BJ (cell line): ENCODE measurements around the gene ERBB4. TPM values are rescaled to one million over a fixed set of nuclear protein-coding genes. Genes with fewer than 3 reads are reported as not detected.

Experiments
- CTCF ChIA-PET: fragments of 350-600 bp; formaldehyde crosslinking; extraction: SDS; loops from one replicate; lab custom pipeline; 2021; ENCODE audit warnings: antibody characterized with exemption, inconsistent platforms; lab: Yijun Ruan, JAX
- POLR2A ChIA-PET: fragments of 300-600 bp; sonication (Branson Sonifier 250); formaldehyde crosslinking; extraction: SDS; loops from one replicate; lab custom pipeline; 2021; ENCODE audit warnings: antibody characterized with exemption; lab: Charles Lee
- DNase-seq: peaks from one replicate; pipeline ENCODE4 v3.0.0-alpha.2; 2011; ENCODE audit warnings: low read depth
- H3K27me3 ChIP-seq: 2 replicates; pipeline ENCODE4 v1.6.0; 2011; ENCODE audit warnings: low read length; ENCODE audit not compliant: control insufficient read depth, insufficient read depth
- H3K36me3 ChIP-seq: 2 replicates; pipeline ENCODE4 v1.5.1; 2011; ENCODE audit warnings: low read length; ENCODE audit not compliant: control insufficient read depth, insufficient read depth
- H3K4me3 ChIP-seq: 2 replicates; pipeline ENCODE4 v1.5.1; 2011; ENCODE audit warnings: low read depth, mild to moderate bottlenecking, control low read depth, low read length
- polyA plus RNA-seq: library from polyadenylated mRNA; depleted of rRNA; stranded (reverse); fragments of >200 nt; gene quantifications from 2 replicates; pipeline ENCODE4 v1.2.3, GENCODE V29; 2011
- TF ChIP-seq, protein P1 (sequence below): IDR thresholded peaks from 2 replicates; pipeline ENCODE4 v1.5.1; 2011; ENCODE audit warnings: low read depth, mild to moderate bottlenecking, control low read depth, inconsistent platforms, low read length, moderate library complexity; ENCODE audit not compliant: insufficient read depth

The ERBB4 gene
- polyA plus RNA-seq, 1 experiment: not detected

GRCh38 chr2:211688196-211688595, 850.4 kb downstream of the ERBB4 start:
- no peaks in the 10 kb centered on the region for H3K27me3 ChIP-seq
- no peak overlapping the region for H3K4me3 ChIP-seq
- no peak for DNase-seq
- TF ChIP-seq, protein P1, sequence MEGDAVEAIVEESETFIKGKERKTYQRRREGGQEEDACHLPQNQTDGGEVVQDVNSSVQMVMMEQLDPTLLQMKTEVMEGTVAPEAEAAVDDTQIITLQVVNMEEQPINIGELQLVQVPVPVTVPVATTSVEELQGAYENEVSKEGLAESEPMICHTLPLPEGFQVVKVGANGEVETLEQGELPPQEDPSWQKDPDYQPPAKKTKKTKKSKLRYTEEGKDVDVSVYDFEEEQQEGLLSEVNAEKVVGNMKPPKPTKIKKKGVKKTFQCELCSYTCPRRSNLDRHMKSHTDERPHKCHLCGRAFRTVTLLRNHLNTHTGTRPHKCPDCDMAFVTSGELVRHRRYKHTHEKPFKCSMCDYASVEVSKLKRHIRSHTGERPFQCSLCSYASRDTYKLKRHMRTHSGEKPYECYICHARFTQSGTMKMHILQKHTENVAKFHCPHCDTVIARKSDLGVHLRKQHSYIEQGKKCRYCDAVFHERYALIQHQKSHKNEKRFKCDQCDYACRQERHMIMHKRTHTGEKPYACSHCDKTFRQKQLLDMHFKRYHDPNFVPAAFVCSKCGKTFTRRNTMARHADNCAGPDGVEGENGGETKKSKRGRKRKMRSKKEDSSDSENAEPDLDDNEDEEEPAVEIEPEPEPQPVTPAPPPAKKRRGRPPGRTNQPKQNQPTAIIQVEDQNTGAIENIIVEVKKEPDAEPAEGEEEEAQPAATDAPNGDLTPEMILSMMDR: no peak
- CTCF ChIA-PET: no interaction called here
- POLR2A ChIA-PET: no interaction called here
- no peaks in the 10 kb centered on the region for H3K36me3 ChIP-seq

GRCh38 chr2:211674715-211675114, 863.9 kb downstream of the ERBB4 start:
- POLR2A ChIA-PET: no interaction called here
- Histone ChIP-seq H3K4me3 (no peak overlapping the region), H3K27me3 (no peaks in the 10 kb centered on the region), H3K36me3 (no peaks in the 10 kb centered on the region)
- CTCF ChIA-PET: no interaction called here
- DNase-seq: no peak
- TF ChIP-seq, protein P1: no peak

- ChIA-PET POLR2A (no interaction called here), CTCF (no interaction called here)
- TF ChIP-seq, protein P1: no peak
Measured at GRCh38 chr2:211673133-211673905, 865.3 kb downstream of the ERBB4 start.

DNA sequence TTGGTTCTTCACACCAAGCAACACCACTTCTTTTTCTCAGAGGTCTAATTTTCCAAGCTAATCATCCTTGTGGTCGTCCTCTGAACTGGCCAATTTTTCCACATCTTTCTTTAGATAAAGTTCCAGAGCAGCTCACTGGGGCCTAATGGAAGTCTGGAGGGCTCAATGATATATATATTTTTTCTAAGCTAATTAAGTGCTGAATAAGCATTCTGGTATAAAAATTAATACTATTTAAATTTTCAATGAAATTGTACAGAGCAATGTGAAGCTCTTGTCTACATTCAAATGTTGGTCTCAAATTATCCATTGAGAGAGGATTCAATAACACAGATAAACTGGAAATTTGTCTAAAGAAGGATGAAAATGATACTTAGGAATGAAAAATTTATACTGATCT, 866.6 kb downstream of the ERBB4 start:
- Histone ChIP-seq H3K4me3 (no peak overlapping the region), H3K27me3 (no peaks in the 10 kb centered on the region), H3K36me3 (no peaks in the 10 kb centered on the region)
- TF ChIP-seq, protein P1: no peak
- ChIA-PET CTCF (interaction anchor here (0.6 kb wide), 1 partner anchor 58 kb away, joined by 3 read pairs; no protein-coding TSS in a partner anchor), POLR2A (no interaction called here)
- no peak for DNase-seq

More at GRCh38 chr2:211673133-211673905, 865.3 kb downstream of the ERBB4 start:
- no peaks in the 10 kb centered on the region for H3K27me3 ChIP-seq
- no peak overlapping the region for H3K4me3 ChIP-seq
- no peaks in the 10 kb centered on the region for H3K36me3 ChIP-seq
- DNase-seq: no peak

DNA sequence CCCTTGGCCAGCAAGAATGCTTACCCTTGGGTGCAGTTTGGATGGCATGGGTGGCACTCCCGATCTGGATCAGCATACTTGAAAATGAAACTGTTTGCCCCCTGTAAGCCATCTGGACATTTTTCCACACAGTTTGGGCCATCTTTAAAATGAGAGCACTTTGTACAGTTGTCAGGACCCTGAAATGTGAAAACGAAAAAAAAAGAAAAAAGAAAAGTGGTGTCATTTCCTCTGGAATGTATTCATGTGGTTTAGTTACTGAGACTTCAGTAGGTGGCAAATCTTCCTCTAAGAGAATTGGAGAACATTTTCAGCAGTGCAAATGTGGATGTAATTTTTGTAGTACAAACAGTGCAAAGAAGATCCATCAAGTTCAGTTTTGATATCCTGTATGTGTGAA, 873.3 kb downstream of the ERBB4 start:
- H3K36me3 ChIP-seq: no peaks in the 10 kb centered on the region
- DNase-seq: no peak
- TF ChIP-seq, protein P1: no peak
- no peaks in the 10 kb centered on the region for H3K27me3 ChIP-seq
- H3K4me3 ChIP-seq: no peak overlapping the region
- ChIA-PET POLR2A (no interaction called here), CTCF (no interaction called here)
